ENCODE measurements around the gene HSD17B11. TPM values are rescaled to one million over a fixed set of nuclear protein-coding genes. Genes with fewer than 3 reads are reported as not detected.
A peak's percentile ranks its signal among the peaks of the same experiment; 100 is the strongest.

HSD17B11 gene
- total and polyA plus RNA-seq, 11 donors = 6.6 to 28.0 (median 15.8) TPM

DNA sequence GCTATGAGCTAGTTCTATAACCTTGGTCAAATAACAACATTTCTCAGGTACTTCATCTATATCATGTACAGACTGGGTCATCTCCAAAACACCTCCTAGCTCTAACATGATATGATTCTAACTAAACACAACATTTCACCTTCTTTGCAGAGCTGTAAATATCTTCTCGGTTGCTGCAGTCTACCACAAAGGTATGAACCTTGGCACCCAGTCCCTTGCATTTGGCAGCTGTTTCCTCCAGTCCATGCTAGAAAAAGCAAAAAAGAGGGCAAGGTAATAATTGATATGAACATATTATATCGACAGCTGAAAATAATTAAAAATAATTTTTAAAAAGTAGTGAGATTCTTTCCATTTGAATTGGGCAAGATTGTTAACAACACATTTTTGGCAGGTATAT, 8.9 kb downstream of the HSD17B11 start:
- intact Hi-C loops (cut with DNase I) = loop anchor here in 1 of 10 donors (10.0 kb wide), 2 partner anchors 153 to 293 kb away; no protein-coding TSS in a partner anchor
- H3K27me3 ChIP-seq = no peaks in the 10 kb centered on the region
- DNase-seq (no peak), ATAC-seq (no peak)
- H3K4me3 ChIP-seq = no peak overlapping the region
- WGBS, 4 donors = 45 to 66% (median 59%) methylated on average over 2 of the region's 2 CpGs
- peaks cover 0 to 22% (median 0%) of the 10 kb centered on the region in 12 donors for H3K9me3 ChIP-seq
- TF ChIP-seq, protein P1, sequence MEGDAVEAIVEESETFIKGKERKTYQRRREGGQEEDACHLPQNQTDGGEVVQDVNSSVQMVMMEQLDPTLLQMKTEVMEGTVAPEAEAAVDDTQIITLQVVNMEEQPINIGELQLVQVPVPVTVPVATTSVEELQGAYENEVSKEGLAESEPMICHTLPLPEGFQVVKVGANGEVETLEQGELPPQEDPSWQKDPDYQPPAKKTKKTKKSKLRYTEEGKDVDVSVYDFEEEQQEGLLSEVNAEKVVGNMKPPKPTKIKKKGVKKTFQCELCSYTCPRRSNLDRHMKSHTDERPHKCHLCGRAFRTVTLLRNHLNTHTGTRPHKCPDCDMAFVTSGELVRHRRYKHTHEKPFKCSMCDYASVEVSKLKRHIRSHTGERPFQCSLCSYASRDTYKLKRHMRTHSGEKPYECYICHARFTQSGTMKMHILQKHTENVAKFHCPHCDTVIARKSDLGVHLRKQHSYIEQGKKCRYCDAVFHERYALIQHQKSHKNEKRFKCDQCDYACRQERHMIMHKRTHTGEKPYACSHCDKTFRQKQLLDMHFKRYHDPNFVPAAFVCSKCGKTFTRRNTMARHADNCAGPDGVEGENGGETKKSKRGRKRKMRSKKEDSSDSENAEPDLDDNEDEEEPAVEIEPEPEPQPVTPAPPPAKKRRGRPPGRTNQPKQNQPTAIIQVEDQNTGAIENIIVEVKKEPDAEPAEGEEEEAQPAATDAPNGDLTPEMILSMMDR (IDR thresholded peaks at IDR 0.05) = no peak
- no peak for TF ChIP-seq POLR2A (IDR thresholded peaks at IDR 0.05)
- no peak overlapping the region for H3K27ac ChIP-seq
- peaks cover 0 to 10% (median 0%) of the 10 kb centered on the region in 12 donors for H3K4me1 ChIP-seq
- H3K36me3 ChIP-seq = peaks cover 0 to 41% (median 25%) of the 10 kb centered on the region in 9 donors

DNA sequence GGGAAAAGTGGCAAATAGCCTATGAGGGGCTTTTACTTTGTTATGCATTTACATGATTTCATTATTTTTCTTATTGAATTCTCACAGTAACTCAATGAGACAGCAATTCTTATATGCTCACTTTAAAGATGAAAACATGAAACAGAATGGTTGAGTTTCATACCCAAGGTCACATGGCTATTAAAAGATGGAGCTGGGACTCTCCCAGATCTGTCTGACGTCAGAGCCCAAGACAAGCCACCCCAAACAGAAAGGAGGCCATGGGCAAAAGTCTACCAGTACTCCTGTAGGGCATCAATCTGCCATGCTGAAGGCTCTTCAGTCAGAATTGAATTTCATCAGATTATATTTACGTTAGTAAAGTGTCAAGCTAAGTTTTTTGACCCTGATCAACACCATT, 13.2 kb downstream of the HSD17B11 start:
- Histone ChIP-seq H3K27ac (no peak overlapping the region), H3K4me1 (peaks cover 0 to 7% (median 3%) of the 10 kb centered on the region in 12 donors), H3K36me3 (peaks cover 0 to 68% (median 44%) of the 10 kb centered on the region in 9 donors), H3K9me3 (no peaks in the 10 kb centered on the region), H3K4me3 (no peak overlapping the region), H3K27me3 (no peaks in the 10 kb centered on the region)
- no peak for DNase-seq
- TF ChIP-seq POLR2A (IDR thresholded peaks at IDR 0.05) = no peak
- TF ChIP-seq, protein P1 (IDR thresholded peaks at IDR 0.05) = no peak
- ATAC-seq = no peak
- WGBS, 4 donors = 74 to 89% (median 84%) methylated on average over 2 of the region's 2 CpGs
- intact Hi-C loops (cut with DNase I) = loop anchor here in 8 of 10 donors (2.0 to 10.0 kb wide), 6 partner anchors 44 to 469 kb away; partner anchors contain the start of gene NUDT9 (in 3 of the 8)

DNA sequence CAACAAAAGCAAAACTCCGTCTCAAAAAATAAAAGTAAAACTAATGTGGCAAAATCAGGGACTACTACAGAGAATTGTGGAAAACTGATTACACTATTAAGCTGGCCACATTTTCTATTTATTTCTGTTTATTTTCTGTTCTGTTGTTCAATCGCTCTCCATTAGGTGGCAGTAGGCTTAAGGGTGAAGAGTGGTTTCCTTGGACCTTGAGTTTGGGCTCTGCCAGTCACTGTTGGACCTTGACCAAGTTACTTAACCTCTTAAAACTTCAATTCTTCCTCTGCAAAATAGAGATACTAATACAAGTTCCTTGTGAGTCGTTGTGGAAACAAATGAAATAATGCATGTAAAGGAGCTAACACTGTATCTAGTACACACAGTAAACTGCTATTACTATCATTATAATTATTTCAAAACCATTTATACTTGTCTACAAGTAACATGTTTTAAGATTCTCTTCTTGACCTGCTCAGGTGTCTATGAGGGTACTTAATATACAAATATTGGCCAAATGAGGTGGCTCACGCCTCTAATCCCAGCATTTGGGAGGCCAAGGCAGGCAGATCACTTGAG, 15.2 kb downstream of the HSD17B11 start:
- peak; percentile 55 to 86 (median 65) for ATAC-seq
- Histone ChIP-seq H3K27ac (peak overlapping the region in 1 of 12 donors; percentile 25), H3K27me3 (no peaks in the 10 kb centered on the region), H3K4me1 (peaks cover 0 to 9% (median 3%) of the 10 kb centered on the region in 12 donors), H3K9me3 (no peaks in the 10 kb centered on the region), H3K4me3 (no peak overlapping the region), H3K36me3 (peaks cover 0 to 68% (median 49%) of the 10 kb centered on the region in 9 donors)
- WGBS, 4 donors = 52 to 63% (median 56%) methylated on average over 4 of the region's 4 CpGs
- TF ChIP-seq, protein P1 (IDR thresholded peaks at IDR 0.05) = peak; percentile 44 to 80 (median 68)
- no peak for TF ChIP-seq POLR2A (IDR thresholded peaks at IDR 0.05)
- intact Hi-C loops (cut with DNase I) = loop anchor here in 9 of 10 donors (1.0 to 10.0 kb wide), 7 partner anchors 46 to 471 kb away; partner anchors contain the start of gene NUDT9 (in 3 of the 9)
- no peak for DNase-seq

DNA sequence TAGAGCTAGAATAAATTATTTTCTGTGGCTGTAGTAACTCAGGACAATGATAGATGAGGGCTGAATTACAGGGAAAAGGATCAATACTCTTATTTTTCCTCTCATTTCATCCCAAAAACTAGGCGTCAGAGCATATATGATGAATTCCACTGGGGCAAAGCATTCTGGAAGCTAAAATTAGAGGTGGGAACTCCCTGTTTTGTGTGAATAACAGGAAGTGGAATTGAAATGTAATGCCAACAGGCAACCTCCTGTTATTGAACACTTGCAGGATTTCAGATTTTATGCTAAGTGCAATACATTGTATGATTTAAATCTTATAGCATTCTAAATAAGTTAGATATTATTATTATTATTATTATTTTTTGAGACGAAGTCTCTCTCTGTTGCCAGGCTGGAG, 20.9 kb downstream of the HSD17B11 start:
- DNase-seq (no peak), ATAC-seq (no peak)
- Histone ChIP-seq H3K4me3 (no peak overlapping the region), H3K36me3 (peaks cover 0 to 88% (median 61%) of the 10 kb centered on the region in 9 donors), H3K4me1 (peaks cover 0 to 12% (median 2%) of the 10 kb centered on the region in 12 donors), H3K9me3 (no peaks in the 10 kb centered on the region), H3K27ac (peak overlapping the region in 6 of 12 donors; percentile 7 to 59 (median 32)), H3K27me3 (no peaks in the 10 kb centered on the region)
- WGBS, 4 donors = 60 to 77% (median 68%) methylated on average over 2 of the region's 2 CpGs
- intact Hi-C loops (cut with DNase I) = loop anchor here in 8 of 10 donors (5.0 to 10.0 kb wide), 4 partner anchors 97 to 477 kb away; no protein-coding TSS in a partner anchor
- TF ChIP-seq, protein P1 (IDR thresholded peaks at IDR 0.05) = no peak
- no peak for TF ChIP-seq POLR2A (IDR thresholded peaks at IDR 0.05)
